HG03558 (cell line): ENCODE results near the gene TFDP2.
"Not testable (repeated sequence)": the region's sequence is repeated elsewhere in the genome, so short reads cannot be mapped to it uniquely, and the experiment has no call there.

Source experiments
- ATAC-seq: cut with Tn5 transposase; IDR thresholded peaks from one replicate; pipeline ENCODE4 v1.9.1; 2021; ENCODE audit warnings: moderate number of reproducible peaks; ENCODE audit not compliant: unreplicated experiment; ENCODE audit errors: extremely low read depth

The TFDP2 gene

GRCh38 chr3:142129516-142130171 is 19.7 kb downstream of the TFDP2 start:
- no peak for ATAC-seq

GRCh38 chr3:142127941-142128658 is 21.2 kb downstream of the TFDP2 start:
- no peak for ATAC-seq

- ATAC-seq = no peak
Observed at GRCh38 chr3:142124243-142124642, 25.1 kb downstream of the TFDP2 start.

- no peak for ATAC-seq
Observed at GRCh38 chr3:142120707-142121106, 28.6 kb downstream of the TFDP2 start.

- ATAC-seq = no peak
Observed at GRCh38 chr3:142118911-142119310, 30.4 kb downstream of the TFDP2 start.

GRCh38 chr3:142117056-142117851 is 32.1 kb downstream of the TFDP2 start:
- no peak for ATAC-seq

- ATAC-seq = no peak
Observed at GRCh38 chr3:142115867-142116668, 33.3 kb downstream of the TFDP2 start.

- no peak for ATAC-seq
Observed at GRCh38 chr3:142112601-142113000, 36.7 kb downstream of the TFDP2 start.

- ATAC-seq = no peak
Observed at GRCh38 chr3:142106548-142106947, 42.8 kb downstream of the TFDP2 start.

GRCh38 chr3:142105991-142106390 is 43.4 kb downstream of the TFDP2 start:
- ATAC-seq = no peak

- ATAC-seq = no peak
Observed at GRCh38 chr3:142104763-142105162, 44.6 kb downstream of the TFDP2 start.

GRCh38 chr3:142098964-142099363 is 50.4 kb downstream of the TFDP2 start:
- no peak for ATAC-seq

- no peak for ATAC-seq
Observed at GRCh38 chr3:142097099-142097843, 52.1 kb downstream of the TFDP2 start.

GRCh38 chr3:142095841-142096240 is 53.5 kb downstream of the TFDP2 start:
- no peak for ATAC-seq

- not testable (repeated sequence) for ATAC-seq
Observed at GRCh38 chr3:142088925-142089324, 60.4 kb downstream of the TFDP2 start.

- ATAC-seq = no peak
Observed at GRCh38 chr3:142088522-142088921, 60.8 kb downstream of the TFDP2 start.

- no peak for ATAC-seq
Observed at GRCh38 chr3:142087676-142088075, 61.7 kb downstream of the TFDP2 start.

- no peak for ATAC-seq
Observed at GRCh38 chr3:142086581-142087090, 62.7 kb downstream of the TFDP2 start.

GRCh38 chr3:142081178-142081577 is 68.2 kb downstream of the TFDP2 start:
- no peak for ATAC-seq
